IPS-15b (cell line): ENCODE data around the gene CDH12.

ENCODE experiments used
- H3K27me3 ChIP-seq: one replicate; pipeline ENCODE4 v1.6.1; 2013; ENCODE audit warnings: low read length; ENCODE audit not compliant: control insufficient read depth, insufficient read depth
- H3K36me3 ChIP-seq: one replicate; pipeline ENCODE4 v1.6.1; 2013; ENCODE audit warnings: low read length; ENCODE audit not compliant: control insufficient read depth, insufficient read depth
- H3K4me1 ChIP-seq: one replicate; pipeline ENCODE4 v1.6.1; 2013; ENCODE audit warnings: mild to moderate bottlenecking, low read length; ENCODE audit not compliant: control insufficient read depth, insufficient read depth
- H3K4me3 ChIP-seq: one replicate; pipeline ENCODE4 v1.5.1; 2013; ENCODE audit warnings: low read depth, low read length
- H3K9ac ChIP-seq: one replicate; pipeline ENCODE4 v1.6.1; 2013; ENCODE audit warnings: low read depth, mild to moderate bottlenecking, low read length
- H3K9me3 ChIP-seq: one replicate; pipeline ENCODE4 v1.6.1; 2013; ENCODE audit warnings: mild to moderate bottlenecking, low read length; ENCODE audit not compliant: control insufficient read depth, insufficient read depth

CDH12 gene

DNA sequence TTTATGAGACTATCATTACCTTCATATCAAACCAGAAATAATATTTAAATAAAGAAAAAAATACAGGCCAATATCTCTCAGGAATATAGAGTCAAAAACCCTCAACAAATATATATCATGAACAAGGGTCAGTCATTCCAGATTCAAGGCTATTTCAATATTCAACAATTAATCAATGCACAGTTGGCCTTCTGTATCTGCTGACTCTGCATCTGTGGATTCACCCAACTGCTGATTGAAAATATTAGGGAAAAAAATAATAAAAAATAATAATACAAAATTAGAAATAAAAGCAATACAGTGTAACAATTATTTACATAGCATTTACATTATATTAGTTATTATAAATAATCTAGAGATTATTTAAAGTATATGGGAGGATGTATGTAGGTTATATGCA lies 1114.0 kb downstream of the CDH12 start:
- Histone ChIP-seq H3K4me3 (no peak overlapping the region), H3K9me3 (no peaks in the 10 kb centered on the region), H3K36me3 (no peaks in the 10 kb centered on the region), H3K4me1 (no peaks in the 10 kb centered on the region), H3K27me3 (no peaks in the 10 kb centered on the region), H3K9ac (no peak overlapping the region)

- Histone ChIP-seq H3K9me3 (no peaks in the 10 kb centered on the region), H3K36me3 (no peaks in the 10 kb centered on the region), H3K27me3 (no peaks in the 10 kb centered on the region), H3K4me3 (no peak overlapping the region), H3K9ac (no peak overlapping the region), H3K4me1 (no peaks in the 10 kb centered on the region)
Observed at GRCh38 chr5:21723500-21723899, 1129.6 kb downstream of the CDH12 start.

- Histone ChIP-seq H3K27me3 (no peaks in the 10 kb centered on the region), H3K36me3 (no peaks in the 10 kb centered on the region), H3K9me3 (peaks cover 2% of the 10 kb centered on the region), H3K9ac (no peak overlapping the region), H3K4me3 (no peak overlapping the region), H3K4me1 (no peaks in the 10 kb centered on the region)
Observed at GRCh38 chr5:21711866-21712758, 1141.0 kb downstream of the CDH12 start.

- Histone ChIP-seq H3K4me3 (no peak overlapping the region), H3K9ac (no peak overlapping the region), H3K36me3 (no peaks in the 10 kb centered on the region), H3K27me3 (no peaks in the 10 kb centered on the region), H3K4me1 (no peaks in the 10 kb centered on the region), H3K9me3 (no peaks in the 10 kb centered on the region)
Observed at GRCh38 chr5:21709770-21710169, 1143.4 kb downstream of the CDH12 start.

- H3K27me3 ChIP-seq: no peaks in the 10 kb centered on the region
- no peaks in the 10 kb centered on the region for H3K36me3 ChIP-seq
- H3K4me1 ChIP-seq: no peaks in the 10 kb centered on the region
- H3K9me3 ChIP-seq: no peaks in the 10 kb centered on the region
- no peak overlapping the region for H3K9ac ChIP-seq
- H3K4me3 ChIP-seq: no peak overlapping the region
Observed at GRCh38 chr5:21704974-21705668, 1148.0 kb downstream of the CDH12 start.

DNA sequence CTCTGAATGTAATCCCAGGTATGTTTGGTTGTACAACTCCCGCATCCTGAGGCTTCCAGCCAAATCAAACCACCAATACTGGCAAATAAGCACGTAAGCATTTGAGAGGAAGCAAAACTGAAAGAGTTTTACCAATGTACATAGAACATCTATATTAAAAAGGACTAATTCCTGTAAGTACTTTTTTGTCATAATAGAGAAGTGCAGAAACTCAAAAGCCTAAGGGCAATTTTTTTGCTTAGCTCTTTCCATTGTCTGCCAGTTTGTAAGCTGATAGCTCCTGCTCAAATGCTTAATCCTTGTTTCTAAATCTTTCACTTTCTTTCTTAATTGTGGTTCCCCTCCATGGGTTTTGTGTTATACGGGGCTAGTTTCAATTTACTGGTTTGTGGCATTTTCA lies 1151.8 kb downstream of the CDH12 start:
- Histone ChIP-seq H3K4me1 (no peaks in the 10 kb centered on the region), H3K27me3 (no peaks in the 10 kb centered on the region), H3K36me3 (no peaks in the 10 kb centered on the region), H3K9me3 (no peaks in the 10 kb centered on the region), H3K9ac (no peak overlapping the region), H3K4me3 (no peak overlapping the region)
